ENCODE data around the gene PSD2.
"Not testable (repeated sequence)": the region's sequence is repeated elsewhere in the genome, so short reads cannot be mapped to it uniquely, and the experiment has no call there.

The PSD2 gene

GRCh38 chr5:139792218-139792617 lies 3.4 kb upstream of the PSD2 start:
- no peak for DNase-seq

GRCh38 chr5:139792655-139793054 lies 3.0 kb upstream of the PSD2 start:
- not testable (repeated sequence) for DNase-seq

- DNase-seq, result no peak
Measured at GRCh38 chr5:139794067-139794846, 1.4 kb upstream of the PSD2 start.

- DNase-seq, result no peak
Measured at GRCh38 chr5:139796061-139796806, 626 bp downstream of the PSD2 start.

GRCh38 chr5:139797335-139797734 lies 1.7 kb downstream of the PSD2 start:
- no peak for DNase-seq

GRCh38 chr5:139797856-139798510 lies 2.4 kb downstream of the PSD2 start:
- DNase-seq, result no peak

GRCh38 chr5:139798883-139799282 lies 3.3 kb downstream of the PSD2 start:
- DNase-seq, result no peak

GRCh38 chr5:139799359-139799758 lies 3.8 kb downstream of the PSD2 start:
- no peak for DNase-seq

- no peak for DNase-seq
Measured at GRCh38 chr5:139803978-139804377, 8.4 kb downstream of the PSD2 start.

- no peak for DNase-seq
Measured at GRCh38 chr5:139804800-139805397, 9.3 kb downstream of the PSD2 start.

- no peak for DNase-seq
Measured at GRCh38 chr5:139805545-139805944, 9.9 kb downstream of the PSD2 start.

- no peak for DNase-seq
Measured at GRCh38 chr5:139806111-139806510, 10.5 kb downstream of the PSD2 start.

- DNase-seq, result no peak
Measured at GRCh38 chr5:139806726-139807646, 11.4 kb downstream of the PSD2 start.

- no peak for DNase-seq
Measured at GRCh38 chr5:139807647-139808030, 12.0 kb downstream of the PSD2 start.

- DNase-seq, result peak in 1 of 2 donors; percentile 16
Measured at GRCh38 chr5:139808481-139809330, 13.1 kb downstream of the PSD2 start.

GRCh38 chr5:139809331-139809810 lies 13.8 kb downstream of the PSD2 start:
- no peak for DNase-seq

GRCh38 chr5:139810341-139811273 lies 15.0 kb downstream of the PSD2 start:
- no peak for DNase-seq

GRCh38 chr5:139811274-139811607 lies 15.6 kb downstream of the PSD2 start:
- no peak for DNase-seq

GRCh38 chr5:139812323-139812722 lies 16.7 kb downstream of the PSD2 start:
- no peak for DNase-seq
